Caki2 (cell line): Measurements from ENCODE around the gene CDH19. TPM values are rescaled to one million over a fixed set of nuclear protein-coding genes. Genes with fewer than 3 reads are reported as not detected.
"Not testable (repeated sequence)": the region's sequence is repeated elsewhere in the genome, so short reads cannot be mapped to it uniquely, and the experiment has no call there.

Experiments used
- DNase-seq: peaks from one replicate; pipeline ENCODE4 v3.0.0-alpha.2; 2015; ENCODE audit warnings: low read depth
- in situ Hi-C: cut with HindIII; loops from 2 replicates; pipeline ENCODE4 v1.10.0; 2016; ENCODE audit warnings: low sequenced_read_pairs, low pct_unique_long_range_greater_than_20kb, mixed read lengths
- total RNA-seq: library from RNA; depleted of rRNA; stranded (reverse); fragments of >200 nt; shearing (Covaris generic); gene quantifications from 2 replicates; pipeline ENCODE4 v1.2.3, GENCODE V29; 2014; ENCODE audit warnings: low replicate concordance

CDH19 gene
- total RNA-seq, 1 experiment from 2014 or later, result not detected

GRCh38 chr18:66508937-66509336, 95.0 kb downstream of the CDH19 start:
- no peak for DNase-seq
- in situ Hi-C loops, result no loop called here

- in situ Hi-C loops, result no loop called here
- DNase-seq, result no peak
These were observed 97.7 kb downstream of the CDH19 start for GRCh38 chr18:66506178-66506577.

- no peak for DNase-seq
- in situ Hi-C loops, result no loop called here
These were observed 106.5 kb downstream of the CDH19 start for GRCh38 chr18:66497351-66497750.

- in situ Hi-C loops, result no loop called here
- peak; percentile 29 for DNase-seq
These were observed 108.0 kb downstream of the CDH19 start for GRCh38 chr18:66495844-66496243.

GRCh38 chr18:66473882-66474281, 130.0 kb downstream of the CDH19 start:
- DNase-seq, result no peak
- in situ Hi-C loops, result no loop called here

- in situ Hi-C loops, DNase-seq: not testable (repeated sequence)
These were observed 137.7 kb downstream of the CDH19 start for GRCh38 chr18:66466184-66466583.

- no peak for DNase-seq
- in situ Hi-C loops, result no loop called here
These were observed 142.5 kb downstream of the CDH19 start for GRCh38 chr18:66461344-66461743.

GRCh38 chr18:66457245-66457644, 146.6 kb downstream of the CDH19 start:
- no peak for DNase-seq
- in situ Hi-C loops, result no loop called here
